GM18505 (cell line): Measurements from ENCODE around the gene HTR3B.

Experiments
- ATAC-seq: cut with Tn5 transposase; IDR thresholded peaks from one replicate; pipeline ENCODE4 v1.9.1; 2021; ENCODE audit not compliant: unreplicated experiment
- POLR2A ChIP-seq: IDR thresholded peaks from 4 replicates; pipeline ENCODE4 v1.6.1; 2011; ENCODE audit warnings: borderline replicate concordance; ENCODE audit not compliant: insufficient read depth, insufficient read length; ENCODE audit errors: extremely low read depth

Gene HTR3B, protein sequence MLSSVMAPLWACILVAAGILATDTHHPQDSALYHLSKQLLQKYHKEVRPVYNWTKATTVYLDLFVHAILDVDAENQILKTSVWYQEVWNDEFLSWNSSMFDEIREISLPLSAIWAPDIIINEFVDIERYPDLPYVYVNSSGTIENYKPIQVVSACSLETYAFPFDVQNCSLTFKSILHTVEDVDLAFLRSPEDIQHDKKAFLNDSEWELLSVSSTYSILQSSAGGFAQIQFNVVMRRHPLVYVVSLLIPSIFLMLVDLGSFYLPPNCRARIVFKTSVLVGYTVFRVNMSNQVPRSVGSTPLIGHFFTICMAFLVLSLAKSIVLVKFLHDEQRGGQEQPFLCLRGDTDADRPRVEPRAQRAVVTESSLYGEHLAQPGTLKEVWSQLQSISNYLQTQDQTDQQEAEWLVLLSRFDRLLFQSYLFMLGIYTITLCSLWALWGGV

DNA sequence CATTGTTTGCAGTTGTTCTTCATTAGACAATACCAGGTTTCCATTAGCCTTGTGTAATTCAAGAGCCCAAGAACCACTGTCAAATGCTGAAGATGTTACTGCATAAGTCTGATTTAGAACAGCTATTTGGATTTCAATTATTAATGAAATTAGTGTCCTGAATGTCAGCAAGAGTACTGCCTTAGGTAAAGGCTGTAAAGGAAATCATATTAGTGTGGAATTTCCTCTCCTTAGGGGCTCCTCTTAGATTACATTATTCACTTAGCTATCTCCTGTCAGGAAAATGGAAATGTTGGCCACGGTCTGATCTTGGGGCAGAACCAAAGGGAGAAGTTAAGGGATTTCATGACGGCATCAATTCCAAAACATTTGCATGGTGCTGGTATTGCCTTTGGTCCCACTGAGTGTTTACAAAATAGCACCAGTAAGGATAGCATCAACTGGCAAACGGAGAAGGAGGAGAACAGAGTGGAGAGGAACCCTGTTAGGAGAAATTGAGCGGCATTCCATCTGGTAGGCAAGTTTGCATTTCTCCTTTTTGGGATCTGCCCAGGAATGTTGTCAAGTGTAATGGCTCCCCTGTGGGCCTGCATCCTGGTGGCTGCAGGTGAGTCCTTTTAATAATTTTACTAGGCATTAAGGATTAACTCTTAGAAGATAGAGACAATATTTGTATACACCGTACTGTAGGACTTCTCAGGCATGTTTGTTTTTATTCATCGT lies at the start of gene HTR3B:
Gene HTR3B (plus strand): TSS at position 418 of the 723 bp plus-strand sequence. CDS start 138 bp downstream, at position 556.
- no peak for TF ChIP-seq POLR2A
- ATAC-seq: no peak

DNA sequence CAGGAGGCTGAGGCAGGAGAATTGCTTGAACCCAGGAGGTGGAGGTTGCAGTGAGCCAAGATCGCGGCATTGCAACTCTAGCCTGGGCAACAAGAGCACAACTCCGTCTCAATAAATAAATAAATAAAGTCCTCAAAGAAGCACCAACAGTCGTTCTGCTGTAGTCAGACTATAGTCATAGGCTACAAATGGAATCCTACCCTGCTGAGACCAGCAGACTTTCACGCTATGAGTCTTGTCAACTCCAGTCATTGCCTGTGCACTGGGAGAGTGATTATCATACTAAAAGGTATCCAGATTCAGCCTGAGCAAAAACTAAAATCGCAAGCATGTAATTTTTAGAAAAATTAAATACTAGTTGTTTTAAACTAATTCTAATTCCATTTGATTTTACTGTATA lies 48.8 kb upstream of the HTR3B start:
- no peak for ATAC-seq
- no peak for TF ChIP-seq POLR2A

DNA sequence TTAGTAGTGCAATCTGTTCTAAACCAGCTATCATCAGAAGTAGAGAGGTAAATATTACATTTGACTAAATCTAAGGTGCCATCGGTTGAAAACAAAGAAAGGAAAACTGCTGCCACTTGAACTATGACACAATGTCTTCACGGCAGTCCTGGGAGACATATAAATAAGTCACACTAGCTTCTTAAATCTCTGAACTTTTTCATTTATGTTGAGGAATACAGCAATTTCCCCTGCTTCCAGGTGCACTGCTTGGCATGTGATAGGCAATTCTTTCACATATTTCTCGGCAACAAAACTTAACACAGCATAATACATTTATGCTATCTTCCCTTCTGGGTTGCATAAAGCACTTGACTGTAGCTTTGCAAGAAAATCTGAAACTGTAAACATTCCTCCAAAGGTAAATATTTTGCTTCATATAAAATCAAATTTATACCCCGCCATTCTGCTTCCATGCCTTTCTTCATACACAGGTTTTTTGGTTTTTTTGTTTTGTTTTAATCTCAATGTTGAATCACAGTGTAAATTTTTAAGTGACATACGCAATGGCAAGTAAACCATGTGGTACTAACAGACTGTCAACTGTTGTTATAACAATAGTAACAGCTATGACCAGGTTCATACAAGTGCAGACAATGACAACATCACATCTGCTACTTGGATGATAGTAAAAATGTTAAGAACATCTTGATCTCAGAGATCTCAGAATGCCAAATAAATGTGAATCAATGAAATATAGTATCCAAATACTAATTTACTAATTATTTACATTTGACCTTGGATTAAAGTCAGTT lies 47.4 kb upstream of the HTR3B start:
- TF ChIP-seq POLR2A: no peak

DNA sequence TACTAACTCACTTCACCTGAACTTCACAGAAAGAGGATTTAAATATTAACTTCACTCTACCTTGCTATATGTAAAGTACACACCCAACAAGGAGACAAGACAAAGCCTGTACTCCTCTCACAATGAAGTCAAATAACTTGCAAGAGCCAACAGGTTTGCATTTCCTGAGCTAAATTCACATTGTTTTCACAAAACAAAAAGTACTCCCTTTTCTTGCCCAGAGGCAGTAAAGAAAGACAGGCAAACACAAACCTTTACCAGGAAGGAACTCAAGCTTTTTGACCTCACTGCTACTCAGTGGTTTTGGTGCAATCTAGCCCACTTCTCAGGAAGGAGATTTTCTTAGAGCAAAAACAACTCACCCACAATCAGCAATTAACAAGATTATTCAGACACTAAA lies 44.9 kb upstream of the HTR3B start:
- ATAC-seq: no peak
- TF ChIP-seq POLR2A: no peak

More for the DNA sequence above, 47.4 kb upstream of the HTR3B start:
- ATAC-seq: no peak

DNA sequence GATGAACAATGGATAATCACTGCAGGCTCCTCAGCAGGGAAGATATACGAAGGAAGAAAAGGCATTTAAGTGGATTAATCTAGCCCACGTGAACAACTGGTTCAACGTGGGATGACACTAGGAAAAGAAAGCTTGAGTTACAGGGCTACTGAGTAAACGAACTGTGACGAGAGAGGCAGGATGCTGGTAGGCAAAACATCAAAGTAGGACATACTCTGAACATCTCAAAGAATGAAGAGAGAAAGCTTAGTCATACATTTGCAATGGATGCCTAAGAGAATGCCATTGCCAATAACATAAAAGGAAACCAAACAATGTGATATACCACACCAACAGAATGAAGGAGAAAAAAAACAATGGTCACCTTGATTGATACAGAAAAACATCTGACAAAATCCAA lies 42.2 kb upstream of the HTR3B start:
- no peak for TF ChIP-seq POLR2A
- ATAC-seq: no peak

DNA sequence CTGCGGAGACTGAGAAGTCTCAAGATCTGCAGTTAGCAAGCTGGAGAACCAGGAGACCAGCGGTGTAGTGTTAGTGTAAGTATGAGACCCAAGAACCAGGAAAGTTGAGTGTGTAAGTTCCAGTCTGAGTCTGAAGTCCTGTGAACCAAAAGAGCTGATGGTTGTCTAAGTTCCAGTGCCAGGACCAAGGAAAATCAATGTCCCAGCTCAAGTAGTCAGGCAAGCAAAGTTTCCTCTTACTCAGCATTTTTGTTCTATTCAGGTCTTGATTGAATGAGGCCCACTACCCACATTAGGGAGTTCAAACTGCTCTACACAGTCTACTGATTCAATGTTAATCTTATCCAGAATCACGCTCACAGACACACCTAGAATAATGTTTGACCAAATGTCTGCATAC lies 40.2 kb upstream of the HTR3B start:
- TF ChIP-seq POLR2A: no peak

DNA sequence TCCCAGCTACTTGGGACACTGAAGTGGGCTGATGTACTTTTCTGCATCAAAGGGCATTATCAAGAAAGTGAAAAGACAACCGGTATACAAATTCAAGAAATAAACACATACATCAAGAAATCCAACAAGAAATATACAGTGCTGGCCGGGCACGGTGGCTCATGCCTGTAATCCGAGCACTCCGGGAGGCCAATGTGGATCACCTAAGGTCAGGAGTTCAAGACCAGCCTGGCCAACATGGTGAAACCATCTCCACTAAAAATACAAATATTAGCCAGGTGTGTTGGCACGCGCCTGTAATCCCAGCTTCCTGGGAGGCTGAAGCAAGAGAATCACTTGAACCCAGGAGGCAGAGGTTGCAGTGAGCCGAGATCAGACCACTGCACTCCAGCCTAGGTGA lies 38.7 kb upstream of the HTR3B start:
- no peak for TF ChIP-seq POLR2A
- ATAC-seq: no peak

More for the DNA sequence above, 40.2 kb upstream of the HTR3B start:
- ATAC-seq: no peak

DNA sequence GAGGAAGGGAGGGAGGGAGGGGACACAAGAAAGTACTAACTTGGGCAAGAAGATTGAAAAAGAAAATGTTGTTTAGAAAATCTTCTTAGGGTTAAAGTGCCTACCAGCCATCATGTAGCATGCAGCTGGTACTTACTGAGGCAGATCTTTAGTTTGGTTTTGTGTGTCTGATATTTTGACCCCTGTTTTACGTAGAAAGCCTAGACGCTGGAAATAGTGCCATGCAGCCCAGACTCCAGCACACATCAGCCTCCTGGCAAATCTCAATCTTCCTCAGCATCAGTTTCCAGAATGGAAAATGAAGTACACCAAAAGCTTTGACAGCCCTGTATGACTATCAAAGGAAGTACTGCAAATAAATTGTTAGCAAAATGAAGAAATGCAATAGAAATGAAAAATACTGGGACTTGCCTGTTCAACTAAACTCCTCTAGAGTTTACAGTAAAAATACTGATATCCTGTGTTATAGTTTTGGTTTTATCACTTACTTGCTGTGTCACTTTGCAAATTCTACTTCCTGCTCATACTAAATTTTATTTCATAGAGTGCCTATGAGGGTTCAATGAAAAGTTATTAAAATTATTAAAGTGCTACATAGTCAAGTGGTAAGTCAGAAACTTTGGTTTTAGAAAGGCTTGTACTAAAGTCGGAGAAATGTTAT lies 36.6 kb upstream of the HTR3B start:
- no peak for ATAC-seq
- no peak for TF ChIP-seq POLR2A

DNA sequence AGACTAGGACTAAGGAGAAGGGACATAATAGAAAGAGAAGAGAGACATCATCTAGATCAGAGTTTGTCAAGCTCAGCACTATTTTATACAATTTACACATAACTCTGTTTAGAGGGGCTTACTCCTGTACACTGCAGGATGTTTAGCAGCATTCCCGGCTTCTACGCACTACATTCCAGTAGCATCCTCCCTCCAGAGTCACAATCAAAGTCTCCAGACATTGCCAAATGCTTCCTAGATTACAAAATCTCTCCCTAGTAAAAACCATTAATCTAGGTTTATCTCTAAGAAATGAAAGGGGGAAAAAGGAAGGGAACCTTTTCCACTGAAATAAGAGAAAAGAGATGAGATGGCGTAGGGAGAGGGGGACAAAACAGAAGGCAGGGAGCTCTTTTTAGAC lies 33.3 kb upstream of the HTR3B start:
- no peak for TF ChIP-seq POLR2A
- ATAC-seq: no peak

DNA sequence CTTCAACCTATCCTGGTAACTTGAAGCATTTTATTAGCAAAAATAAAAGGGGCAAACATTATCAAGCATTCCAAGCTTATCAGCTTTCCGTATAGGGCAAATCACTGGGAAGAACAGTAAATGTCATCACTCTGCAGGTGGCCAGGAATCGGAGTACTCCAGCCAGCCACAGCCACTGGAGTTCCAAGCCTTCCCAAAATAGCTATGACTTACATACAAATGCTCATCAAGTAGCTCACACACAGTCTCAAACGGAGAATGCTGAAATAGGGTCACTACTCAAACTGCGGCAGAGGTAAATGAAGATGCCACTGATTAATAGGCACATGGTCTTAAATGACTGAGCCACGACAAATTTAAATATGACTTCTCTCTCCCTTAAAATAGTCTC lies 31.4 kb upstream of the HTR3B start:
- no peak for ATAC-seq
- no peak for TF ChIP-seq POLR2A

DNA sequence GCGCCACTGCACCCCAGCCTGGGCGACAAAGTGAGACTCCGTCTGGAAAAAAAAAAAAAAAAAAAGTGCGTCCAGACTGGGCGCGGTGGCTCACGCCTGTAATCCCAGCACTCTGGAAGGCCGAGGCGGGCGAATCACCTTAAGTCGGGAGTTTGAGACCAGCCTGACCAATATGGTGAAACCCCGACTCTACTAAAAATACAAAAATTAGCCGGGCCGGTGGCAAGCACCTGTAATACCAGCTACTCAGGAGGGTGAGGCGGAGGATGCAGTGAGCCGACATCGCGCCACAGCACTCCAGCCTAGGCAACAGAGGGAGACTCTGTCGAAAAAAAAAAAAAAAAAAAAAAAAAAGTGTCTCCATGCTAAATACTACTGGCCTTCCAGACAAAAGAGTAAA lies 30.5 kb upstream of the HTR3B start:
- no peak for TF ChIP-seq POLR2A
- no peak for ATAC-seq

DNA sequence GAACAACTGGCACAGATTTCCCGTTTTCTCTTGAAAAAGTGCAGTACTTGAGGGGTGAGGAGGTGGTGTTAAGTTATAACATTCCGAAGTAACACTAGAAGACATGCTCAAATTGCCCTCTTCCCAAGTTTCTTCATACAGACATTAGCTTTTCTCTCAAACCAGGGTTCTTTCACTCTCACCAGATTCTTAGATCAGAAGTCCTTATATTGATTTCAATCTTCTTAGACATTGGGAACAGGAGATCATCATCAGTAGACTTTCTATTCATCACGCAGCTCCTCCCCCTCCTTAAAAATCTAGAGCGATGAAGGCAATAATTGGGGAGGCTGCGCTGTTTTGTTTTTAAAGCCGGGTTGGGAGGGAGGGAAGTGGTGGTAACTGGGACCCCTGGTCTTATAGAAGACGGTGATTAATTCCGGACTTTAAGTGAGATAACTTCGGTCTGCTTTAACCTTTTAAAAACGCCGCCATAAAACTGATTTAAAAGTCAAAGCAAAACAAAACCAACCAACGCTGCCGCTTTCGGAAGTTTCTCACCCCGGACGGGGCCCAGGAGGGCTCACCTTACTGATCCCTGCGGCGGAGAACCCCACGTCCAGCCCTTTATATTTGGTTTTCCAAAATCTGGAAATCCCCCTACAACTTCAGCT lies 29.9 kb upstream of the HTR3B start:
- no peak for TF ChIP-seq POLR2A
- ATAC-seq: peak; percentile 24
